ENCODE measurements around the gene ESX1.

DNA sequence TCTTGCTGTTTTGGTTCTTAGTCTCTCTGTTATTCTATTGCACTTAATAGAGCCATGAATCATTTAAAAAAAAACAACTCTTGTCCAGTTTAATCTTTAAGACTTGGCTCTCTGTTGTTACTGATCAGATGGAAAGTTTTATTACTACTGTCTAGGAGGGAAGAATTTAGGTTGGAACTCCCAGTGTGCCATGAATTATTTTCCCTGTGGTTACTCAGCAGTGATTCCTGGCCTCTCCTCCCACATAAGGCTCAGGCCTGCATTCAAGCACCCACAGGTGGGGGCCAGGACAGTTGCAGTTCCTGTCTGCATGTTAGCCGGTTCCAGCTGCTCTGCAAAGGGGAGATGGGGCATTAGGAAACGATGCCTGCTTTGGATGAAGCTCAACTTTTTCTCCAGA is 29.8 kb upstream of the ESX1 start:
- TF ChIP-seq, protein P1, sequence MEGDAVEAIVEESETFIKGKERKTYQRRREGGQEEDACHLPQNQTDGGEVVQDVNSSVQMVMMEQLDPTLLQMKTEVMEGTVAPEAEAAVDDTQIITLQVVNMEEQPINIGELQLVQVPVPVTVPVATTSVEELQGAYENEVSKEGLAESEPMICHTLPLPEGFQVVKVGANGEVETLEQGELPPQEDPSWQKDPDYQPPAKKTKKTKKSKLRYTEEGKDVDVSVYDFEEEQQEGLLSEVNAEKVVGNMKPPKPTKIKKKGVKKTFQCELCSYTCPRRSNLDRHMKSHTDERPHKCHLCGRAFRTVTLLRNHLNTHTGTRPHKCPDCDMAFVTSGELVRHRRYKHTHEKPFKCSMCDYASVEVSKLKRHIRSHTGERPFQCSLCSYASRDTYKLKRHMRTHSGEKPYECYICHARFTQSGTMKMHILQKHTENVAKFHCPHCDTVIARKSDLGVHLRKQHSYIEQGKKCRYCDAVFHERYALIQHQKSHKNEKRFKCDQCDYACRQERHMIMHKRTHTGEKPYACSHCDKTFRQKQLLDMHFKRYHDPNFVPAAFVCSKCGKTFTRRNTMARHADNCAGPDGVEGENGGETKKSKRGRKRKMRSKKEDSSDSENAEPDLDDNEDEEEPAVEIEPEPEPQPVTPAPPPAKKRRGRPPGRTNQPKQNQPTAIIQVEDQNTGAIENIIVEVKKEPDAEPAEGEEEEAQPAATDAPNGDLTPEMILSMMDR (IDR thresholded peaks at IDR 0.05) = no peak
- no peak for TF ChIP-seq POLR2A (IDR thresholded peaks at IDR 0.05)
